C4-2B (cell line): ENCODE measurements around the gene NVL.

Source experiments
- ZFX ChIP-seq: fragments of 450-650 bp; IDR thresholded peaks from 2 replicates; pipeline ENCODE4 v1.6.1; 2017
- TF ChIP-seq, protein P1 (sequence below): fragments of 450-650 bp; conservative IDR thresholded peaks from 2 replicates; pipeline ENCODE4 v1.5.1; 2017; ENCODE audit warnings: mild to moderate bottlenecking

DNA sequence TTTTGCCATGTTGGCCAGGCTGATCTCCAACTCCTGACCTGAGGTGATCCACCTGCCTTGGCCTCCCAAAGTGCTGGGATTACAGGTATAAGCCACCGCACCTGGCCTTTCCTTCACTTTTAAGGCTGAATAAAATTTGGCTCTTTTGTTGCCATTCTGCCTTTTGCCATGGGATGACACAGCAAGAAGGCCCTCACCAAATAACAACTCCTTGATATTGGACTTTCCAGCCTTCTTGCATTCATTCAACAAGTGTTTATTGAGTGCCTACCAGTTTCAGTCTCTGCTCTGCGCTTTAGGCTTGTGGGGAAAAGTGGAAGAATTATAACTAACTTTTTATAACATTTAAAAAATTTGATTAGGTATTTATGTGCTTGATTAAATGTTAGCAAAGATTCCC is 1.9 kb upstream of the NVL start:
- TF ChIP-seq, protein P1, sequence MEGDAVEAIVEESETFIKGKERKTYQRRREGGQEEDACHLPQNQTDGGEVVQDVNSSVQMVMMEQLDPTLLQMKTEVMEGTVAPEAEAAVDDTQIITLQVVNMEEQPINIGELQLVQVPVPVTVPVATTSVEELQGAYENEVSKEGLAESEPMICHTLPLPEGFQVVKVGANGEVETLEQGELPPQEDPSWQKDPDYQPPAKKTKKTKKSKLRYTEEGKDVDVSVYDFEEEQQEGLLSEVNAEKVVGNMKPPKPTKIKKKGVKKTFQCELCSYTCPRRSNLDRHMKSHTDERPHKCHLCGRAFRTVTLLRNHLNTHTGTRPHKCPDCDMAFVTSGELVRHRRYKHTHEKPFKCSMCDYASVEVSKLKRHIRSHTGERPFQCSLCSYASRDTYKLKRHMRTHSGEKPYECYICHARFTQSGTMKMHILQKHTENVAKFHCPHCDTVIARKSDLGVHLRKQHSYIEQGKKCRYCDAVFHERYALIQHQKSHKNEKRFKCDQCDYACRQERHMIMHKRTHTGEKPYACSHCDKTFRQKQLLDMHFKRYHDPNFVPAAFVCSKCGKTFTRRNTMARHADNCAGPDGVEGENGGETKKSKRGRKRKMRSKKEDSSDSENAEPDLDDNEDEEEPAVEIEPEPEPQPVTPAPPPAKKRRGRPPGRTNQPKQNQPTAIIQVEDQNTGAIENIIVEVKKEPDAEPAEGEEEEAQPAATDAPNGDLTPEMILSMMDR = no peak
- TF ChIP-seq ZFX = no peak
